Hepatocyte (in vitro differentiated cells): ENCODE results near the gene EPB41L1. TPM values are rescaled to one million over a fixed set of nuclear protein-coding genes. Genes with fewer than 3 reads are reported as not detected.

Experiments
- DNase-seq: peaks from one replicate; pipeline ENCODE4 v3.0.0-alpha.2; 2016; ENCODE audit warnings: low spot score
- H2AFZ ChIP-seq: fragments of 200-600 bp; sonication (generic); 2 replicates; pipeline ENCODE4 v1.6.0; 2016; ENCODE audit warnings: antibody characterized with exemption, mild to moderate bottlenecking
- H3K27ac ChIP-seq: fragments of 200-600 bp; sonication (generic); 2 replicates; pipeline ENCODE4 v1.5.1; 2016; ENCODE audit warnings: mild to moderate bottlenecking
- H3K27me3 ChIP-seq: fragments of 200-600 bp; sonication (generic); 2 replicates; pipeline ENCODE4 v1.6.1; 2016
- H3K36me3 ChIP-seq: fragments of 200-600 bp; sonication (generic); replicated peaks from 2 replicates; pipeline ENCODE4 v1.5.1; 2016; ENCODE audit warnings: low read depth; ENCODE audit not compliant: insufficient read depth
- H3K4me1 ChIP-seq: fragments of 200-600 bp; sonication (generic); 2 replicates; pipeline ENCODE4 v1.5.1; 2016; ENCODE audit warnings: mild to moderate bottlenecking, moderate library complexity; ENCODE audit not compliant: insufficient read depth
- H3K4me2 ChIP-seq: fragments of 200-600 bp; sonication (generic); 2 replicates; pipeline ENCODE4 v1.6.0; 2016
- H3K4me3 ChIP-seq: fragments of 200-600 bp; sonication (generic); 2 replicates; pipeline ENCODE4 v1.5.1; 2016; ENCODE audit warnings: mild to moderate bottlenecking
- H3K79me2 ChIP-seq: fragments of 200-600 bp; sonication (generic); 2 replicates; pipeline ENCODE4 v1.6.0; 2017; ENCODE audit warnings: mild to moderate bottlenecking
- H3K9me2 ChIP-seq: fragments of 200-600 bp; sonication (generic); replicated peaks from 2 replicates; pipeline ENCODE4 v1.6.0; 2017; ENCODE audit warnings: mild to moderate bottlenecking; ENCODE audit not compliant: insufficient read depth
- H3K9me3 ChIP-seq: fragments of 200-600 bp; sonication (generic); 2 replicates; pipeline ENCODE4 v1.5.1; 2016; ENCODE audit warnings: low read depth, mild to moderate bottlenecking
- H4K20me1 ChIP-seq: fragments of 200-600 bp; sonication (generic); 2 replicates; pipeline ENCODE4 v1.6.0; 2016; ENCODE audit warnings: mild to moderate bottlenecking; ENCODE audit not compliant: insufficient read depth, poor library complexity, severe bottlenecking
- EZH2 ChIP-seq: fragments of 200-600 bp; sonication (generic); IDR thresholded peaks from 2 replicates; pipeline ENCODE4 v1.6.1; 2016; ENCODE audit warnings: antibody characterized with exemption, mild to moderate bottlenecking, borderline replicate concordance
- EZH2phosphoT487 ChIP-seq: fragments of 200-600 bp; sonication (generic); IDR thresholded peaks from one replicate; pipeline ENCODE4 v1.6.1; 2018; ENCODE audit warnings: antibody characterized with exemption, mild to moderate bottlenecking, low read depth, moderate library complexity; ENCODE audit not compliant: unreplicated experiment, severe bottlenecking
- WGBS: methylation state at CpG from one replicate; pipeline ENCODE4 v1.1.6; 2016; ENCODE audit warnings: low lambda C conversion rate; ENCODE audit errors: missing lambda C conversion rate; 5-methylcytosine and 5-hydroxymethylcytosine counted together
- polyA plus RNA-seq: library from polyadenylated mRNA; unstranded; fragments of >200 nt; fragmentation: Nextera tagmentation; extraction: Ambion mirVana; gene quantifications from 2 replicates; pipeline ENCODE4 v1.2.1, GENCODE V29; 2016
- total RNA-seq: library from RNA; depleted of rRNA; stranded (reverse); fragments of >200 nt; gene quantifications from 2 replicates; pipeline ENCODE4 v1.2.3, GENCODE V29; 2014
- TF ChIP-seq, protein P1 (sequence below): fragments of 200-600 bp; sonication (generic); IDR thresholded peaks from 2 replicates; pipeline ENCODE4 v1.5.1; 2016; ENCODE audit warnings: antibody characterized with exemption, mild to moderate bottlenecking; ENCODE audit not compliant: poor library complexity

The EPB41L1 gene
- total and polyA plus RNA-seq, 2 experiments from 2014 or later = 25.2 to 36.4 TPM

DNA sequence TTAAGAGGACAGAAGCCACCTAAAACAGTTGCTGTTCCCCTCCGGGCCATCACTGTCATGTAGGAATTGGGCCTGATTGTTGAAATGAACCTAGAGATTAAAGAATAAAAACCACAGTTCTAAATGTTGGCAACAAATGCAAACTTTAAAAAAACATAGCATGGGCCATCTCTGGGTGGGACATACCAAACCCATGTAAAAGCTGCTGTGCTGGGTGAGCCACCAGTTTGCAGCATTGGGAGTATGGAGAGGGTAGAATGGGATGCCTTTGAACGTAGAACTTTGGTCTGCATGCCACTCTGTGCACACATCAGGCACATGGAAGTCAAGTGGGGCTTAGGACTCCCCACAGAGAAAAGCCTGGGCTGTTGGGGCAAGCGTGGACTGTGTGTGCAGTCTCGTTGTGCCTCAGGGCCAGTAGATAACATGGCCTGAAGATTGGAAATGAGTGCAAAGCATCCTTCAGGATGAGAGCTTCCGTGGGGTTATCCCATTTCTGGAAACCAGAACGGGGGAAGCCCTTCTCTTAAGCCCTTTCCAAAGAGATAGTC is 28.1 kb downstream of the EPB41L1 start:
- H3K4me2 ChIP-seq = no peak overlapping the region
- H3K79me2 ChIP-seq = no peaks in the 10 kb centered on the region
- H3K36me3 ChIP-seq = no peaks in the 10 kb centered on the region
- no peaks in the 10 kb centered on the region for H3K27me3 ChIP-seq
- WGBS = 86% methylated on average over 6 of the region's 6 CpGs
- TF ChIP-seq EZH2phosphoT487 (no peak), EZH2 (no peak)
- TF ChIP-seq, protein P1, sequence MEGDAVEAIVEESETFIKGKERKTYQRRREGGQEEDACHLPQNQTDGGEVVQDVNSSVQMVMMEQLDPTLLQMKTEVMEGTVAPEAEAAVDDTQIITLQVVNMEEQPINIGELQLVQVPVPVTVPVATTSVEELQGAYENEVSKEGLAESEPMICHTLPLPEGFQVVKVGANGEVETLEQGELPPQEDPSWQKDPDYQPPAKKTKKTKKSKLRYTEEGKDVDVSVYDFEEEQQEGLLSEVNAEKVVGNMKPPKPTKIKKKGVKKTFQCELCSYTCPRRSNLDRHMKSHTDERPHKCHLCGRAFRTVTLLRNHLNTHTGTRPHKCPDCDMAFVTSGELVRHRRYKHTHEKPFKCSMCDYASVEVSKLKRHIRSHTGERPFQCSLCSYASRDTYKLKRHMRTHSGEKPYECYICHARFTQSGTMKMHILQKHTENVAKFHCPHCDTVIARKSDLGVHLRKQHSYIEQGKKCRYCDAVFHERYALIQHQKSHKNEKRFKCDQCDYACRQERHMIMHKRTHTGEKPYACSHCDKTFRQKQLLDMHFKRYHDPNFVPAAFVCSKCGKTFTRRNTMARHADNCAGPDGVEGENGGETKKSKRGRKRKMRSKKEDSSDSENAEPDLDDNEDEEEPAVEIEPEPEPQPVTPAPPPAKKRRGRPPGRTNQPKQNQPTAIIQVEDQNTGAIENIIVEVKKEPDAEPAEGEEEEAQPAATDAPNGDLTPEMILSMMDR = no peak
- H2AFZ ChIP-seq = no peak overlapping the region
- no peaks in the 10 kb centered on the region for H4K20me1 ChIP-seq
- no peaks in the 10 kb centered on the region for H3K9me2 ChIP-seq
- no peak for DNase-seq
- H3K9me3 ChIP-seq = no peaks in the 10 kb centered on the region
- H3K4me3 ChIP-seq = no peak overlapping the region
- H3K4me1 ChIP-seq = no peaks in the 10 kb centered on the region
- H3K27ac ChIP-seq = peak overlapping the region; percentile 68

DNA sequence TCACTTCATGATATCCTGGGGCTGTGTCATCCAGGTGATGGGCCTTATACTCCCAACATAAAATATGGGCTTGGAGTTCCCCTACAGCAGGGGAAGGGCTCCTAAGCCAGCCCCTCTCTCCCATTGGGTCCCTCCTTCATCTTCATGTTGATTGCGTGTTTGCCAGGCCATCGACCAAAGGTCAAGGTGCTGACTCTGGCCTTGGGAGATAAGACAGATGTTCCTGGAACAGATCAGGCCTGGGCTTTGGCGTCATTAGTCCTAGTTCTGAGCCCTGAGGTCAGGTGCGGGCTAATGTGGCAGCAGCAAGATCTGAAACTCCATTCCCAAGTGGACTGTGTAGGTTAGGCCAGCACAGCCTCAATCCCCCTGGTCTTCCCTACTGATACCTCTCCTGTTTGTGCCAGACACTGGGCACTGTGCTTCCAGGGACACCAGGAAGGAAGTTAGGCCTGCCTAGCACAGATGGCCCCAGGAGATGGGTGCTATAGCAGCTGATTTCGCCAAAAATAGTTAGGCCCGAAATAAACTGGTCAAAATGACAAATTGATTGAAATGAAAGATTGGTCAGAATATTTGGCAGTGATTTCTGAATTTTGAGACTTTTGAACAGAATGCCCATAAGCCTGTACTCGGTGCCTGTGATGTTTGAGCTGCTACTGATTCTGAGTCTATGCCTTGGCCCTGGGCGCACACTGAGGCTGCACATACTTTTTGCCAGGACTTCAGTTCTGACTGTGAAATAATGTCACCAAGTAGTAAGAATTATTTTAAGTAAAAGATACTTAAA is 28.8 kb downstream of the EPB41L1 start:
- peak; percentile 52 for DNase-seq
- Histone ChIP-seq H2AFZ (no peak overlapping the region), H3K79me2 (no peaks in the 10 kb centered on the region), H3K9me3 (no peaks in the 10 kb centered on the region), H3K27me3 (no peaks in the 10 kb centered on the region), H3K4me1 (no peaks in the 10 kb centered on the region), H4K20me1 (no peaks in the 10 kb centered on the region), H3K36me3 (no peaks in the 10 kb centered on the region), H3K4me2 (no peak overlapping the region), H3K4me3 (no peak overlapping the region), H3K9me2 (no peaks in the 10 kb centered on the region), H3K27ac (peak overlapping the region; percentile 68)
- TF ChIP-seq EZH2 = no peak
- TF ChIP-seq, protein P1 = no peak
- TF ChIP-seq EZH2phosphoT487 = no peak
- 78% methylated on average over 8 of the region's 8 CpGs for WGBS

DNA sequence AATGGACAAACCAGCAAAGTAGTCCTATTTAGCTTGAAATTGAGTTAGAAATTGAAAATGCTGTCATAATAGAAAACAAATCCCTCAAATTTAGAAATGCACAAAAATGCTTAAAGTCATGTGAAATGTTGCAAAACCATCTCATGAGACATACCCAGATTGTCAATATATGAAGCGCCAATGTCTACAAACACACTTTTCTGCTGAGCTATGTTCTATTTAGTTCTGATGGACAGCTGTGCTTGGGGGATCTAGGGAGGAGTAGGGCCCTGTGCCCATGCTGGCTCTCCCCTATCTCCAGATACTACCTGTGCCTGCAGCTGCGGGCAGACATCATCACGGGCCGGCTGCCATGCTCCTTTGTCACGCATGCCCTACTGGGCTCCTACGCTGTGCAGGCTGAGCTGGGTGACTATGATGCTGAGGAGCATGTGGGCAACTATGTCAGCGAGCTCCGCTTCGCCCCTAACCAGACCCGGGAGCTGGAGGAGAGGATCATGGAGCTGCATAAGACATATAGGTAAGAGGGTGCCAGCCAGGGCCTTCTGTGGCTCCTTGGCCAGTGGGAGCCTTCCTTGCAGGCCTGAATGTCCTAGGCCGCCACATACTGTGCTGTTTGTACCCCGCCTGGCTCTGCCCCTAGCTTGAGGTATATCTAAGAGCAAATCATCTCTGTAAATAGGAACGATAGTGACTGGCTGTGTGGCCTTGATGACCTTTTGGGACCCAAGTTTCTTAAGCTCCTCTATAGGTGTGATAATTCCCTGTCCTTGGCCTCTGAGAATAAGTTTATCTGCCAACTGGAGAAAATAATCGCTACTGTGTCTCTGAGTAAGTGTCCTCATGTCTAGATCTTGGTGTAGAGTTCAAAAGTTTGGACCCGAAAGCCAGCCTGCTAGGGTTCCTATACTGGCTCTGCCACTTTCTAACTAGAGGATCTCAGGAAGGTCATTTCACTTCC is 30.6 kb downstream of the EPB41L1 start:
- H2AFZ ChIP-seq = no peak overlapping the region
- no peaks in the 10 kb centered on the region for H3K9me3 ChIP-seq
- DNase-seq = no peak
- H3K9me2 ChIP-seq = no peaks in the 10 kb centered on the region
- H3K4me1 ChIP-seq = no peaks in the 10 kb centered on the region
- no peak overlapping the region for H3K27ac ChIP-seq
- WGBS = 96% methylated on average over 15 of the region's 15 CpGs
- H3K36me3 ChIP-seq = no peaks in the 10 kb centered on the region
- no peaks in the 10 kb centered on the region for H3K79me2 ChIP-seq
- no peak overlapping the region for H3K4me3 ChIP-seq
- no peaks in the 10 kb centered on the region for H4K20me1 ChIP-seq
- TF ChIP-seq EZH2phosphoT487 = no peak
- TF ChIP-seq, protein P1 = no peak
- no peak for TF ChIP-seq EZH2
- no peaks in the 10 kb centered on the region for H3K27me3 ChIP-seq
- H3K4me2 ChIP-seq = no peak overlapping the region
